Body of pancreas (tissue), 4 donors: ENCODE measurements around the gene MORN2.

Source experiments
- CTCF ChIP-seq, 7 experiments: fragments of 450-650 bp in 4 of 7; fragments of 200-600 bp in 3 of 7; sonication (generic) in 3 of 7; IDR thresholded peaks; one replicate each; pipeline ENCODE4 v1.5.1; 2016 to 2019; ENCODE audit warnings: antibody characterized with exemption in 7 of 7
- POLR2A ChIP-seq, 3 donors: fragments of 450-650 bp; IDR thresholded peaks; one replicate each; pipeline ENCODE4 v1.6.1; 2016; ENCODE audit warnings: antibody characterized with exemption in 3 of 3, mild to moderate bottlenecking in 2 of 3

GRCh38 chr2:38856165-38856564 is 19.6 kb upstream of the MORN2 start:
- TF ChIP-seq CTCF (IDR thresholded peaks at IDR 0.05): no peak
- no peak for TF ChIP-seq POLR2A (IDR thresholded peaks at IDR 0.05)
